Measurements from ENCODE around the gene DNAJB1.
"Not testable (repeated sequence)": the region's sequence is repeated elsewhere in the genome, so short reads cannot be mapped to it uniquely, and the experiment has no call there.

Gene DNAJB1

GRCh38 chr19:14553042-14553938 is 35.1 kb upstream of the DNAJB1 start:
- DNase-seq = no peak

GRCh38 chr19:14552006-14552360 is 33.8 kb upstream of the DNAJB1 start:
- DNase-seq = not testable (repeated sequence)

- DNase-seq = peak; percentile 47 to 50
These were observed 33.2 kb upstream of the DNAJB1 start for GRCh38 chr19:14551134-14552005.

GRCh38 chr19:14550201-14550754 is 32.1 kb upstream of the DNAJB1 start:
- DNase-seq = no peak

GRCh38 chr19:14545716-14546082 is 27.5 kb upstream of the DNAJB1 start:
- DNase-seq = no peak

GRCh38 chr19:14544977-14545715 is 26.9 kb upstream of the DNAJB1 start:
- no peak for DNase-seq

- DNase-seq = no peak
These were observed 25.9 kb upstream of the DNAJB1 start for GRCh38 chr19:14544047-14544446.

GRCh38 chr19:14542711-14543328 is 24.6 kb upstream of the DNAJB1 start:
- peak; percentile 16 to 45 for DNase-seq

- not testable (repeated sequence) for DNase-seq
These were observed 23.8 kb upstream of the DNAJB1 start for GRCh38 chr19:14541979-14542378.

GRCh38 chr19:14540741-14541525 is 22.7 kb upstream of the DNAJB1 start:
- no peak for DNase-seq

- DNase-seq = no peak
These were observed 18.9 kb upstream of the DNAJB1 start for GRCh38 chr19:14536926-14537692.

- DNase-seq = no peak
These were observed 15.3 kb upstream of the DNAJB1 start for GRCh38 chr19:14533450-14533849.

- DNase-seq = peak in 1 of 2 donors; percentile 14
These were observed 12.3 kb upstream of the DNAJB1 start for GRCh38 chr19:14530506-14530905.

- peak; percentile 72 to 89 for DNase-seq
These were observed 11.8 kb upstream of the DNAJB1 start for GRCh38 chr19:14530005-14530348.

- peak; percentile 100 for DNase-seq
These were observed 11.2 kb upstream of the DNAJB1 start, which contains the start of gene TECR for GRCh38 chr19:14529254-14530004. Gene TECR (plus strand): TSS chr19:14529594. CDS start chr19:14529697, 103 bp downstream.

- peak in 1 of 2 donors; percentile 15 for DNase-seq
These were observed 10.4 kb upstream of the DNAJB1 start for GRCh38 chr19:14528419-14529253.

GRCh38 chr19:14526423-14526822 is 8.2 kb upstream of the DNAJB1 start:
- DNase-seq = no peak

- no peak for DNase-seq
These were observed 7.5 kb upstream of the DNAJB1 start for GRCh38 chr19:14525729-14526128.

GRCh38 chr19:14520543-14520942 is 2.3 kb upstream of the DNAJB1 start:
- no peak for DNase-seq
